Upper lobe of left lung (tissue), 6 donors: Measurements from ENCODE around the gene MUC5B. TPM values are rescaled to one million over a fixed set of nuclear protein-coding genes. Genes with fewer than 3 reads are reported as not detected.

Experiments
- ATAC-seq, 2 donors: fragments of 200-7000 bp; cut with Tn5 transposase; one replicate each; pipeline ENCODE4 v1.9.1; 2022; ENCODE audit warnings: mild to moderate bottlenecking in 2 of 2, moderate library complexity in 2 of 2; ENCODE audit not compliant: low FRiP score in 2 of 2
- DNase-seq, 2 donors: peaks; one replicate each; pipeline ENCODE4 v3.0.0-alpha.2; 2019 to 2020
- H3K27ac ChIP-seq, 4 donors: fragments of 200-600 bp; sonication (generic); one replicate each; pipeline ENCODE4 v1.5.1; 2016 to 2019
- H3K27me3 ChIP-seq, 4 donors: fragments of 200-600 bp; sonication (generic); one replicate each; pipeline ENCODE4 v1.5.1; 2017 to 2019
- H3K36me3 ChIP-seq, 4 donors: fragments of 200-600 bp; sonication (generic); one replicate each; pipeline ENCODE4 v1.5.1; 2016 to 2019
- H3K4me1 ChIP-seq, 4 donors: fragments of 200-600 bp; sonication (generic); one replicate each; pipeline ENCODE4 v1.5.1; 2018 to 2019
- H3K4me3 ChIP-seq, 4 donors: fragments of 200-600 bp; sonication (generic); one replicate each; pipeline ENCODE4 v1.5.1; 2017 to 2019; ENCODE audit warnings: mild to moderate bottlenecking in 2 of 4, moderate library complexity in 1 of 4
- H3K9me3 ChIP-seq, 4 donors: fragments of 200-600 bp; sonication (generic); one replicate each; pipeline ENCODE4 v1.5.1; 2018 to 2019
- EP300 ChIP-seq, 4 donors: sonication (generic); formaldehyde crosslinking; IDR thresholded peaks; one replicate each; pipeline ENCODE4 v1.5.1; 2017; ENCODE audit warnings: antibody characterized with exemption in 4 of 4, control low read depth in 2 of 4
- POLR2A ChIP-seq, 4 donors: fragments of 450-650 bp; IDR thresholded peaks; one replicate each; pipeline ENCODE4 v1.5.1; 2016 to 2017; ENCODE audit warnings: antibody characterized with exemption in 4 of 4, mild to moderate bottlenecking in 2 of 4
- POLR2AphosphoS5 ChIP-seq, 2 donors: sonication (generic); formaldehyde crosslinking; IDR thresholded peaks; one replicate each; pipeline ENCODE4 v1.5.1; 2017; ENCODE audit warnings: antibody characterized with exemption in 2 of 2
- WGBS, 2 donors: methylation state at CpG; one replicate each; pipeline ENCODE4 v1.1.5; 2017 to 2018; 5-methylcytosine and 5-hydroxymethylcytosine counted together
- total RNA-seq, 6 donors: library from RNA; depleted of rRNA in 4 of 6; stranded (reverse); fragments of >200 nt in 4 of 6; gene quantifications; one replicate each; pipeline versions ENCODE4 v1.1.0 to v1.2.1, GENCODE V29; 2016 to 2021
- TF ChIP-seq, protein P1 (sequence below), 6 experiments: fragments of 450-650 bp in 4 of 6; fragments of 200-600 bp in 2 of 6; sonication (generic) in 2 of 6; IDR thresholded peaks; one replicate each; pipeline ENCODE4 v1.5.1; 2016 to 2019; ENCODE audit warnings: antibody characterized with exemption in 6 of 6
- donor health status: DM: no; HTN: no; CAD: no; lungs with moderate emphysema.
- donor health status: DM: no; HTN: yes; CAD: no; lungs with severe emphysema.

The MUC5B gene
- total RNA-seq, 6 donors from 2014 or later: 3.2 to 54.5 (median 16.2) TPM

DNA sequence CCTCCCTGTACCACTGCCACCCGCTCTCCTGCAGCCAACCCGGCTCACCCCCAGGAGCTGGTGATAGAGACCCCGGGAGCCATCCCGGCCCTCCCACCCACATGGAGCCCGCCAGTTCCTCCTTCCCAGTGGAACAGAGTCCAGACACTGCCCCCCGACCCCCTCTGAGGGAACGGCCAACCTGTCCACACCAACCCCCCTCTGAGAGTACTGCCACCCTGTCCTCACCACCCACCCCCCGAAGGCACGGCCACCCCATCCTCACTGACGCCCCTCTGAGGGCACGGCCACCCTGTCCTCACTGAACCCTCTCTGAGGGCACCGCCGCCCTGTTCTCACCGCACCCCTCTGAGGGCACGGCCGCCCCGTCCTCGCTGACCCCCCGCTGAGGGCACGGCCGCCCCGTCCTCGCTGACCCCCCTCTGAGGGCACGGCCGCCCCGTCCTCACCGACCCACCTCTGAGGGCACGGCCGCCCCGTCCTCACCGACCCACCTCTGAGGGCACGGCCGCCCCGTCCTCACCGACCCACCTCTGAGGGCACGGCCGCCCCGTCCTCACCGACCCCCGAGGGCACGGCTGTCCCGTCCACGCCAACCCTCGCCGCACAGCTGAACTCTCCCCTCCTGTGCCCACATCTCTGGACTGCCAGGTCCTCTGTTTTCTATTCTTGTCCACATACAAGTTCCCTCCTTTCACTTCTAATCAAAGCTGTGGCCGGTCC lies 68.6 kb downstream of the MUC5B start:
- peak in 1 of 2 donors; percentile 54 for DNase-seq
- 96% methylated on average over 33 to 43 of the region's 46 CpGs for WGBS, 2 donors

DNA sequence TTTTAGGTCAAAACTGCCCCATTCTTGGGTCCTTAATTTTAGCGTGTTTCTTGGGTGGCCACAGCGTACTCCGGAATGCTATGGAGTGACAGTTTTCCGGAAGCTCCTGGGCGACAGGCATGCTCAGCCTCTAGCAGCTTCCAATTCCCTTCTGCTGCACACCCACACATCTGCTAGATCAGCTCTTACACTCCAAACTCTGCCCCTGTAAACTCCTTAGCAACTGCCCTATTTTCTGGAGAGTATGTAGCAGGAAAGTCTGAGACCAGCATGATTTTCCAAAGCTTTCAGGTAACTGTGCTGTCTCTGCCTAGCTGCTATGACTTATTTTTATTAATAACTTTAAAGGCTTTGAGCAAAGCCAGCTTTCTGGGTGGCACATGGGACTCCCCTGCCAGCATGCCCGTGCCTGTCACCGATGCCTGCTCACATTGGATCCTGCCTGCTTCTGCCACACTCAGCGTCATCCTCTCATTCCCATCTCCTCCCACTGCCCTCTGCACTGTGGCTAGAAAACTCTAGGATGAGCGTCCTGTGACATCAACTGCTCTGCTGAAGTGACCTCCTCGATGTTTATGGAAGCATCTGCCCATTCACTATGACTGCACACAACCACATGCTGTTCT lies 69.3 kb downstream of the MUC5B start:
- H3K36me3 ChIP-seq: peaks cover 19 to 66% (median 46%) of the 10 kb centered on the region in 4 donors
- no peaks in the 10 kb centered on the region for H3K9me3 ChIP-seq
- 86 to 94% methylated on average over 10 of the region's 10 CpGs for WGBS, 2 donors
- DNase-seq (no peak), ATAC-seq (no peak)
- H3K27me3 ChIP-seq: no peaks in the 10 kb centered on the region
- H3K4me3 ChIP-seq: no peak overlapping the region
- peaks cover 0 to 15% (median 12%) of the 10 kb centered on the region in 4 donors for H3K4me1 ChIP-seq
- no peak for TF ChIP-seq EP300 (IDR thresholded peaks at IDR 0.05)
- no peak for TF ChIP-seq POLR2A (IDR thresholded peaks at IDR 0.05)
- no peak for TF ChIP-seq POLR2AphosphoS5 (IDR thresholded peaks at IDR 0.05)
- TF ChIP-seq, protein P1, sequence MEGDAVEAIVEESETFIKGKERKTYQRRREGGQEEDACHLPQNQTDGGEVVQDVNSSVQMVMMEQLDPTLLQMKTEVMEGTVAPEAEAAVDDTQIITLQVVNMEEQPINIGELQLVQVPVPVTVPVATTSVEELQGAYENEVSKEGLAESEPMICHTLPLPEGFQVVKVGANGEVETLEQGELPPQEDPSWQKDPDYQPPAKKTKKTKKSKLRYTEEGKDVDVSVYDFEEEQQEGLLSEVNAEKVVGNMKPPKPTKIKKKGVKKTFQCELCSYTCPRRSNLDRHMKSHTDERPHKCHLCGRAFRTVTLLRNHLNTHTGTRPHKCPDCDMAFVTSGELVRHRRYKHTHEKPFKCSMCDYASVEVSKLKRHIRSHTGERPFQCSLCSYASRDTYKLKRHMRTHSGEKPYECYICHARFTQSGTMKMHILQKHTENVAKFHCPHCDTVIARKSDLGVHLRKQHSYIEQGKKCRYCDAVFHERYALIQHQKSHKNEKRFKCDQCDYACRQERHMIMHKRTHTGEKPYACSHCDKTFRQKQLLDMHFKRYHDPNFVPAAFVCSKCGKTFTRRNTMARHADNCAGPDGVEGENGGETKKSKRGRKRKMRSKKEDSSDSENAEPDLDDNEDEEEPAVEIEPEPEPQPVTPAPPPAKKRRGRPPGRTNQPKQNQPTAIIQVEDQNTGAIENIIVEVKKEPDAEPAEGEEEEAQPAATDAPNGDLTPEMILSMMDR (IDR thresholded peaks at IDR 0.05): no peak
- H3K27ac ChIP-seq: no peak overlapping the region

More for the DNA sequence above, 68.6 kb downstream of the MUC5B start:
- no peak for TF ChIP-seq POLR2AphosphoS5 (IDR thresholded peaks at IDR 0.05)
- TF ChIP-seq EP300 (IDR thresholded peaks at IDR 0.05): no peak
- TF ChIP-seq, protein P1 (IDR thresholded peaks at IDR 0.05): no peak
- no peak for TF ChIP-seq POLR2A (IDR thresholded peaks at IDR 0.05)
- H3K4me3 ChIP-seq: no peak overlapping the region
- peaks cover 19 to 70% (median 52%) of the 10 kb centered on the region in 4 donors for H3K36me3 ChIP-seq
- H3K9me3 ChIP-seq: no peaks in the 10 kb centered on the region
- no peaks in the 10 kb centered on the region for H3K27me3 ChIP-seq
- H3K27ac ChIP-seq: no peak overlapping the region
- H3K4me1 ChIP-seq: peaks cover 0 to 13% (median 10%) of the 10 kb centered on the region in 4 donors
- no peak for ATAC-seq

DNA sequence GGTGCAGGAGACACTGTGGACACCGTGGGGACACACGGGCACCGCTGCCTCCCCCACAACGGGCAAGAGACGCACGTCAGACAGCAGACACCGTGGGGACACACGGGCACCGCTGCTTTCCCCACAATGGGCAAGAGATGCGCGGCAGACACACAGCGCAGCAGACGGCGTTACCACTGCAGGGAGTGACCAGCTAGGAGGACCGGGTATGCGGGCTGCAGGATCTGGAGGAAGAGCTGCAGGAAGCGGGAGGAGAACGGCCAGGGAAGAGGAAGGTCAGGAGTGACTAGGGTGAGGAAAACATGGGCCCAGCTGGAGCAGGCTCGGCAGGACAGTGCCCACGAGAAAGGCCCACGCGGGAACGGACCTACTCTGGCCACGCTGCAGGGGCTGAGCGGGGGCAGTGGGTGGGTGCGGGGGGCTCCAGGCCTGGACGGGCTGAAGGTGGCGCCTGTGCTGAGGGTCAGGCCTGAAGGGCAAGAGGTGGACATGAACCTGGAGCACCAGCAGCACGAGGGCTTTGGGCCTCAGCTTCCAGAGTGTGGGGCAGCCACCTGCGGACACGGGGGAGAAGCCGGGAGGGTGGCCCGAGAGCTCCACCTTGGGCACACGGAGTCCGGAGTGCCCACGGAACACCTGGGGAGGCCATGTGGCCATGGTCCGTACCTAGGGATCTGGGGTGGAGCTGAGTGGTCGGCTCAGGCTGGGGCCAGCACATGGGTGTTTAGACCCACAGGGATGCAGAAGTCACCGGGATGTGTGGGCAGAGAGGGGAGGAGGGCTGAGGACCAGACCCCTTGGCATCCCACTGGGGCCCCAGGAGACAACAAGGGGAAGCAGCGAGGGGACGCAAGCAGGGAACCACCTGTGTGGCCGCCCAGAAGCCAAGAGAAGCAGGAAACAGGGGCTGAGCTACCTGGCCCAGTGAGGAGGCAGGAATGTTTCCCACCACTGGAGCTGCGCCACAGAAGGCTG lies 70.1 kb downstream of the MUC5B start:
- no peaks in the 10 kb centered on the region for H3K9me3 ChIP-seq
- no peaks in the 10 kb centered on the region for H3K27me3 ChIP-seq
- no peak overlapping the region for H3K4me3 ChIP-seq
- ATAC-seq: no peak
- H3K36me3 ChIP-seq: peaks cover 19 to 73% (median 48%) of the 10 kb centered on the region in 4 donors
- DNase-seq: peak in 1 of 2 donors; percentile 51
- no peak overlapping the region for H3K27ac ChIP-seq
- H3K4me1 ChIP-seq: peaks cover 4 to 23% (median 20%) of the 10 kb centered on the region in 4 donors
- 84 to 91% methylated on average over 42 to 43 of the region's 43 CpGs for WGBS, 2 donors
- TF ChIP-seq POLR2A (IDR thresholded peaks at IDR 0.05) (no peak), EP300 (IDR thresholded peaks at IDR 0.05) (no peak), POLR2AphosphoS5 (IDR thresholded peaks at IDR 0.05) (no peak)
- TF ChIP-seq, protein P1 (IDR thresholded peaks at IDR 0.05): no peak

DNA sequence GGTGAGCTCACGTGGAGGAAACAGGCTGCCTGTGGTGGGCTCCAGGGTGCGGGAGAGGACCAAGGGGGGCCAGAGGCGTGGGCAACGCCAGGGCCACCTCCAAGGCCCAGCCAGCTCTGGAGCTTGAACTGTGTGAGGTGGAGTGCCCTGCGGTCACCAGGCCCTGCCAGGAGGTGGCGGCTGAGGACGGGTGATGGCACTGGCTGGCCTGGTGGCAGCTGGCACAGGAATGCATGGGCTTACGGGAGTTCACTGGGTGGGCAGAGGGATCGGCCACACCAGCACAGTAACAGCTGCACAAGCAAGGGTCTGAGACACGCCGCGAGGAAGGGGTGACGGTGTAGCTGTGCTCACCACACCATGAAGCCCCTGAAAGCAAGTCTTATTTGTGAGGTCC lies 70.8 kb downstream of the MUC5B start:
- Histone ChIP-seq H3K27ac (no peak overlapping the region), H3K4me3 (no peak overlapping the region), H3K27me3 (no peaks in the 10 kb centered on the region), H3K9me3 (no peaks in the 10 kb centered on the region), H3K4me1 (peaks cover 10 to 30% (median 27%) of the 10 kb centered on the region in 4 donors), H3K36me3 (peaks cover 15 to 69% (median 44%) of the 10 kb centered on the region in 4 donors)
- TF ChIP-seq EP300 (IDR thresholded peaks at IDR 0.05) (no peak), POLR2A (IDR thresholded peaks at IDR 0.05) (no peak)
- TF ChIP-seq, protein P1 (IDR thresholded peaks at IDR 0.05): peak in 5 of 6 experiments; percentile 17 to 55 (median 31)
- DNase-seq (peak; percentile 21 to 80), ATAC-seq (peak in 1 of 2 donors; percentile 25)
- 88% methylated on average over 9 to 11 of the region's 13 CpGs for WGBS, 2 donors
